Measurements from ENCODE around the gene POTEF.
"Not testable (repeated sequence)": the region's sequence is repeated elsewhere in the genome, so short reads cannot be mapped to it uniquely, and the experiment has no call there.

The POTEF gene

GRCh38 chr2:130102597-130103363 is 26.2 kb downstream of the POTEF start:
- not testable (repeated sequence) for DNase-seq

- not testable (repeated sequence) for DNase-seq
Measured at GRCh38 chr2:130062645-130063044, 66.4 kb downstream of the POTEF start.

- DNase-seq, result not testable (repeated sequence)
Measured at GRCh38 chr2:130059982-130060381, 69.0 kb downstream of the POTEF start.

- not testable (repeated sequence) for DNase-seq
Measured at GRCh38 chr2:130056336-130056735, 72.7 kb downstream of the POTEF start.

GRCh38 chr2:130053217-130053911 is 75.7 kb downstream of the POTEF start:
- DNase-seq, result not testable (repeated sequence)

GRCh38 chr2:130052376-130052775 is 76.6 kb downstream of the POTEF start:
- not testable (repeated sequence) for DNase-seq

GRCh38 chr2:130048422-130048821 is 80.6 kb downstream of the POTEF start:
- DNase-seq, result not testable (repeated sequence)

GRCh38 chr2:130038265-130038603 is 90.8 kb downstream of the POTEF start:
- DNase-seq, result not testable (repeated sequence)

- DNase-seq, result not testable (repeated sequence)
Measured at GRCh38 chr2:130025931-130026330, 103.1 kb downstream of the POTEF start.
